GM21423 (cell line): ENCODE data around the gene EPHB2.

Source experiments
- ATAC-seq: cut with Tn5 transposase; IDR thresholded peaks from one replicate; pipeline ENCODE4 v1.9.1; 2021; ENCODE audit warnings: mild to moderate bottlenecking, moderate library complexity; ENCODE audit not compliant: unreplicated experiment

The EPHB2 gene

GRCh38 chr1:22852144-22852655 is 141.6 kb downstream of the EPHB2 start:
- ATAC-seq, result no peak

GRCh38 chr1:22853651-22854185 is 143.1 kb downstream of the EPHB2 start:
- no peak for ATAC-seq

GRCh38 chr1:22854688-22855565 is 144.3 kb downstream of the EPHB2 start:
- no peak for ATAC-seq

GRCh38 chr1:22855668-22856606 is 145.3 kb downstream of the EPHB2 start:
- ATAC-seq, result no peak

GRCh38 chr1:22857661-22858060 is 147.0 kb downstream of the EPHB2 start:
- ATAC-seq, result no peak

- ATAC-seq, result no peak
Observed at GRCh38 chr1:22860414-22860800, 149.8 kb downstream of the EPHB2 start.

- no peak for ATAC-seq
Observed at GRCh38 chr1:22860883-22861385, 150.3 kb downstream of the EPHB2 start.

GRCh38 chr1:22861764-22862440 is 151.3 kb downstream of the EPHB2 start:
- ATAC-seq, result no peak

- ATAC-seq, result no peak
Observed at GRCh38 chr1:22862752-22863151, 152.1 kb downstream of the EPHB2 start.

GRCh38 chr1:22863766-22864165 is 153.1 kb downstream of the EPHB2 start:
- ATAC-seq, result no peak

- no peak for ATAC-seq
Observed at GRCh38 chr1:22864886-22865285, 154.2 kb downstream of the EPHB2 start.

GRCh38 chr1:22865736-22866135 is 155.1 kb downstream of the EPHB2 start:
- no peak for ATAC-seq

- ATAC-seq, result no peak
Observed at GRCh38 chr1:22866868-22867267, 156.2 kb downstream of the EPHB2 start.

- ATAC-seq, result no peak
Observed at GRCh38 chr1:22868331-22868730, 157.7 kb downstream of the EPHB2 start.

- no peak for ATAC-seq
Observed at GRCh38 chr1:22869325-22869724, 158.7 kb downstream of the EPHB2 start.

GRCh38 chr1:22870201-22870871 is 159.7 kb downstream of the EPHB2 start:
- ATAC-seq, result no peak

- ATAC-seq, result no peak
Observed at GRCh38 chr1:22872981-22873664, 162.5 kb downstream of the EPHB2 start.

GRCh38 chr1:22874785-22875184 is 164.1 kb downstream of the EPHB2 start:
- ATAC-seq, result no peak

GRCh38 chr1:22875241-22875640 is 164.6 kb downstream of the EPHB2 start:
- ATAC-seq, result no peak
